HG03159 (cell line): Measurements from ENCODE around the gene MYLK2.

Source experiments
- ATAC-seq: cut with Tn5 transposase; IDR thresholded peaks from one replicate; pipeline ENCODE4 v1.9.1; 2021; ENCODE audit warnings: mild to moderate bottlenecking, moderate library complexity; ENCODE audit not compliant: unreplicated experiment

Gene MYLK2

GRCh38 chr20:31835554-31835953 lies 16.4 kb downstream of the MYLK2 start:
- peak; percentile 12 for ATAC-seq

GRCh38 chr20:31835977-31836852 lies 17.1 kb downstream of the MYLK2 start:
- ATAC-seq = peak; percentile 57

DNA sequence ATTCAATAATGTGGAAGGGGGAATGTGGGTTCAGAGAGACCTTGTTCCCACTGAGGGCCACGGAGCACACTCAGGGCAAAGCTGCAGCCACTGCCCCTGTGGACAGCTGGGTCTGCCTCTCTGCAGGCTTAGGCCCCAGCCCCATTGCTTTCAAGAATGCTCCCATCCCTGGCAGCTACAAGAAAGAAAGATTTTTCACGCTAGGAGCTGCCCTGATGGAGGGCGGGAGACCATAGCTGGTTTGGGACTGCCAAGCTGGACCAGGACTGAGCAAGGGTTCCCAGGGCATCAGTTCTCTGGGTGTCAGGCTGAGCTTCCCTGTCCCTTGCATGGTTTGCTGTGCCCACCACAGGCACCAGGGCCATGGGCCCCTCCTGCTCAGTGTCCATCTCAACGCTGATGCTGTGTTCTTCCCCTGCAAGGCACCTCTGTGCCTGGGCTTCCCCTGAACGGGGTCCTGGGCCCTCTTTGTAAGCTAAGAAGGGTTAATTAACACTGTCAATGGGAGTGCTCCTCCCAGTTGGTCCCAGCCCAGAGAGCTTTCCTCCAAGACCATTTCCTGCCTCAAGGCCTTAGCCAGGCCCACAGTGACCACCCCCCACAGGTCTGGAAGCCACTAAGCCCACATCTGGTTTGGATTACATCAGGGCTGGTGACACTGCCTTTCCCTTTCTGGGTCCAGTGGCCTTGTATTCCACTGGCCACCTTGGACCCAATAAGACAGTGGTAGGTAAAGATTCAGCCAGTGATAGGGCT lies 17.9 kb downstream of the MYLK2 start:
- no peak for ATAC-seq

DNA sequence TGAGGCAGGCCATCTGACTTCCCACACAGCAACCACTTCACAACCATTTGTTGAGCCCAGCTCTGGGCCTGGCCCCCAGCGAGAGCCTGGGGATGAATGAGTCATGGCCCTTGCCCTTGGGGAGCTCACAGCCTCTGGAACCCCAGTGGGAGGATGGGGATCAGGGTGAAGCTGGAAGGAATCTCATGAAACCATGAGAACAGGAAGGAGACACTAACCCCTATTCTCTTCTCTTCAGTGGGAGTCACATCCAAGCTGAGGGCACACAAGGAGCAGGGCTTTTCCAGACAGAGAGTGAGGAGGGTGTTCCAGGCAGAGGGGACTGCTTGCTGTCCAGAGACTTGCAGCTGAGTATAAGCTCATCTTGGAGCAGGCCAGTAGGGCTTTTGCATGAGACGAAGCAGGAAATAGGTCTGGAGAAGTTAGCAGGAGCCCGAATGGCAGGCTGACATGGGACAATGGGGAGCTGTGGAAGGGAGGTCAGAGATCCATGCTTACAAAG lies 18.8 kb downstream of the MYLK2 start:
- ATAC-seq = no peak

DNA sequence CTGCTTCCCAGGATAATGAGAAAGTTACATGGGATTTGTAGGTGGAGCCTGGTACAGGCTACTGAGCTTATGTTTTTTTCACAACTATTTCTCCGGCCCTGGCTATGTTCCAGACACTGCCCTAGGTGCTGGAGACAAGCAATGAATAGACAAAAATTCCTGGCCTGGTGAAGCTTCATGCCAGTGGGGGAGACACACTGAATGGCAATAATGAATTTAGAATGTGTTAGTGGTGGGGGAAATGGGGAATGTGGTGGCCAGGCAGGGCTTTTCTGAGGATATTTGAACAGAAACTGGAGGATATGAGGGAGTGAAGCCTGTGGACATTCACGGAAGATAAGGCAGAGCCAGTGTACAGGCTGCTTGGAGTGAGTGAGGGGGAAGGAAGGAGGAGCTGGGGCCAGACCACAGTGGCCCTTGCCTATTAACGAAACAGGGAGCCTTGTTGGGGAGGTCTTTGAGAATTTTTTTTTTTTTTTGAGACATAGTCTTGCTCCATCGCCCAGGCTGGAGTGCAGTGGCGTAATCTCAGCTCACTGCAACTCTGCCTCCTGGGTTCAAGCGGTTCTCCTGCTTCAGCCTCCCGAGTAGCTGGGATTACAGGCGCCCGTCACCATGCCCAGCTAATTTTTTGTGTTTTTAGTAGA lies 19.6 kb downstream of the MYLK2 start:
- ATAC-seq = no peak

GRCh38 chr20:31839782-31840487 lies 20.8 kb downstream of the MYLK2 start:
- ATAC-seq = no peak

DNA sequence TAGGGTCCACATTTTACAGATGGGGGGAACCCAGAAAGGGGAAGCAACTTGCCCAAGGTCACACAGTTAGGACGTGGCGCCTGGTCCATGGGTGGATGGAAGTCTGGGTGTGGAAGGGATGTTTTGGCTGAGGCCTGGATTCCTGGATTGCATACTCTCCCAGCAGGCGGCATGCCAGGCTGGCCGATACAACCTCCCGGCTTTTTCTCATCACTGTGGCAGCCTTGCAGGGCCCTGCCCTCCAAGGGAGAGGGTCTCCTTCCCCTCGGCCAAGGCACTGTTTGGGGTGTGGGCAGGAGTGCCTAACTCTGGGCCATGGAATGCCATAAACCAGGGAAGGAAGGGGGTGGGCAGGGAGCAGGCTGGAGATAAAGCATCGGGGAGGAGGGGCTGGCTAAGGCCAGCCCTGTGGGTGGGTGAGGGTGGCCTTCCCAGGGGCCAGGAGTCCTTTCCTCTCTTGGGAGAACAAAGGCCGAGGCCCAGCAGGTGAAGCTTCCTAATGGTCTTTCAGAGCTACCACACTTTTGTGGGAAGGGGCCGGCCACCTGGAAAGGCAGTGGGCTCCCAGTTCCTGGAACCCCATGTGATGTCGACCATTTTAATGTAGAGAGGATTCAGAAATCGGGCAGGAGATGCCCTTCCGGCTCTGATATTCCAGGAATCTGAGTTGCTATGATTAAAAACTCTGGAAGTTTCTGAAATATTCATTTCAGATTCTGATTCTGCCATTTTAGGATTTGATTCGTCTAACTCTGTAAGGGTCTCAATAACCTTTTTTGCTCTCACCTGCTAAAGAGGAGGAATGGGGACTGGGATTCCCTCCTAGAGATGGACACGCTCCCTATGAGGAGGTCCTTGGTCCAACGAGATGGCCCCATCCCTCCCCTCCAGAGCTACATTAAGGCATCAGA lies 22.0 kb downstream of the MYLK2 start:
- no peak for ATAC-seq

DNA sequence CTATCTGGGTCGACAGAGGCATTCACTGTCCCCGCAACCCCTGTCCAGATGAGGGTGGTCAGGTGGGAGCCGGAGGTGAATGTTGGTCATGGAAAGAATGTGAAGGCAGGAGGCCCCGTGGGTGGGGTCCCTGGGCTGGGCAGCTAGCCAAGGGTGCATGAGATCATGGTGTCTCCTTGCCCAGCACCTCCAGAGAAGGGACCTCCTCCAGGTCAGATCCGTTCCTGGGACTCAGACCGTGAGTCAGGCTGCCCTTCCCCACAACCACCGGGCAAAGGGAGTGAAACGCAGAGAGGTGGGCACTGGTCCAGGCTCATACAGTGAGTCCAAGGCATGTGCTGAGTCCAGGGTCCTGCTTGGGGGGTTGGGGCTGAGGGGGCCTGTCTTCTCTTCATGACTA lies 22.8 kb downstream of the MYLK2 start:
- ATAC-seq = no peak

GRCh38 chr20:31842471-31843157 lies 23.5 kb downstream of the MYLK2 start:
- no peak for ATAC-seq

DNA sequence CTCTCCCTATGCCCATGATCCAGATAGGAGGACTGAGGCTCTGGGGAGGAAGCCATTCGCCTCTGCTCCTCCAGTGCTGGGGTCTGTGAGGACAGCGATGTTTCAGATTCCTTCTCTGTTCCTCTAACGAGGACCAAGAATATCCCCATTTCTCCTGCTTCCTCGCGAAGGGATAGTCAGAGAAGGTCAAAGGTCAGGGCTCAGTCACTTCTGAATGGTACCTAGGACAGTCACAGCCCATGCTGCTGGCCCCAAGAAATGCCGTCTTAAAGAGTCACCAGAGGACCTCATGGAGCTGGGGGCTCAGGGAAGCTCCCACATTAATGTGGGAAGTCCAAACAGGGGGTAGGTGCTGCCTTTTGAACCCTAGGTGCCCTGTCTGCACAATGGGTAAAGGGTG lies 24.1 kb downstream of the MYLK2 start:
- no peak for ATAC-seq

DNA sequence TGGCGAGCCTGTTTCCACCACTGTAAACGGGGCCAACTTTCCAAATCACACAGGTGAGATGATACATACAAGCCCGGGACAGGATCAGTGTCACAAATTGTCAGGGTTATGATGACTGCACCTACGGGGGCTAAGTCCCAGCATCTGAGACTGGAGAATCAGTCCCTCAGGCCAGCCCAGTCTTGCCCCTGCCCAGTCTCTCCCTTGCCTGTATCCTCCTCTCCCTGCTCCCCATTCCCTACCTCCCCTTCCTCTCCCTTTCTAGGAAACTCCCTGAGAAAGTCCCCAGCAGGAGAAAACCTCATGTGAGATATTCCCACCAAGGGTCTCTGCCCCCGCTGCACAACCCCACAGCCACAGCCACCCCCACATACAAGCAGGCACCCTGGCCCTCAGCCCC lies 24.7 kb downstream of the MYLK2 start:
- no peak for ATAC-seq

DNA sequence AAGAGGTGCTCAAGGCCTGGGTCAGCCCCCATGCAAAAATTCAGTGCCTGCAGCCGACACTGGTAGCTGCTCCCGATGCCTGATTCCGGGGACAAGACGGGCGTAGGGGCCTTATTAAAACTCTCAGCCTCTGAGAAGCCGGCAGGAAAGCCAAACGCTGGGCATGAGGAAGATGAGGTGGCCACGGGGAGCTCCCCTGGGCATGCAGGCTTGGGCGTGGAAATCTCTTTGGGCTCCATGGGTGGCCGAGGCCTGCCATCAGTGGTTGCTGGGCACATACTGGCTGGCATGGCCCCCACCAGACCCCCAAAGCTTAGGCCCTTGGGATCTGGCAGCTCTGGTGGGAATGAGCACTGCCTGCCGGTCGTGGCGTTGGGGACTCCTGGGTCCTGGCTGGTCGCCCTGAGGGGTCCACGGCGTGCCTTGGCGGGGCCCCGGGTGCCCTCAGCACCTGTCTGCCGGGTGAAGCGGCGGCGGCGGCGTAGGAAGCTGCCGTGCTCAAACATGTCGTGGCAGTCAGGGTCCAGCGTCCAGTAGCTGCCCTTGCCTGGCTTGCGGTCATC lies 25.7 kb downstream of the MYLK2 start:
- ATAC-seq = no peak

DNA sequence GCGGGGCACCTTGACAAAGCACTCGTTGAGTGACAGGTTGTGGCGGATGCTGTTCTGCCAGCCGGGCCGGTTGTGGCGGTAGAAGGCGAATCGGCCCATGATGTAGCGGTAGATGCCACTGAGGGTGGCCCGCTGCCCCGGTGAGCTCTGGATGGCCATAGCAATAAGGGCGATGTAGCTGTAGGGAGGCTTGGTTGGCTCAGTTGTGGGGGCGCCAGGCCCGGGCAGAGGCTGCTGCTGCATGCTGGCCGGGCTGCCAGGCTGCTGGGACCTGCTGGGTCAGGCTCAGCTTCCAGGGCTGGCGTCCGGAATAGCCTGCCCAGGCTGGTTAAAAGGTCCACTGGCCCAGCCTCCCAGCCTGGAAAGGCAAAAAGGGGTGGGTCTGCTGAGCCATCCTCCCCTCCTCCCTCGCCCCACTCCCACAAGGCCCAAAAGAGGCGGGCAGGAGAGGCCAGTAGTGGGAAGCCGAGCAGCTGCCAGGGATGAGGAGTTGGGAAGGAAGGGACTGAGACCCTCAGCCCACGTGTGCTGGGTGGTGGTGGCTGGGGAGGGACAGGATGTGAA lies 26.2 kb downstream of the MYLK2 start, which contains the start of gene FOXS1:
FOXS1 (minus strand) TSS at position 305 of the 564 bp plus-strand sequence; CDS start at position 243, 62 bp downstream.
- no peak for ATAC-seq

GRCh38 chr20:31846793-31847138 lies 27.6 kb downstream of the MYLK2 start:
- no peak for ATAC-seq

DNA sequence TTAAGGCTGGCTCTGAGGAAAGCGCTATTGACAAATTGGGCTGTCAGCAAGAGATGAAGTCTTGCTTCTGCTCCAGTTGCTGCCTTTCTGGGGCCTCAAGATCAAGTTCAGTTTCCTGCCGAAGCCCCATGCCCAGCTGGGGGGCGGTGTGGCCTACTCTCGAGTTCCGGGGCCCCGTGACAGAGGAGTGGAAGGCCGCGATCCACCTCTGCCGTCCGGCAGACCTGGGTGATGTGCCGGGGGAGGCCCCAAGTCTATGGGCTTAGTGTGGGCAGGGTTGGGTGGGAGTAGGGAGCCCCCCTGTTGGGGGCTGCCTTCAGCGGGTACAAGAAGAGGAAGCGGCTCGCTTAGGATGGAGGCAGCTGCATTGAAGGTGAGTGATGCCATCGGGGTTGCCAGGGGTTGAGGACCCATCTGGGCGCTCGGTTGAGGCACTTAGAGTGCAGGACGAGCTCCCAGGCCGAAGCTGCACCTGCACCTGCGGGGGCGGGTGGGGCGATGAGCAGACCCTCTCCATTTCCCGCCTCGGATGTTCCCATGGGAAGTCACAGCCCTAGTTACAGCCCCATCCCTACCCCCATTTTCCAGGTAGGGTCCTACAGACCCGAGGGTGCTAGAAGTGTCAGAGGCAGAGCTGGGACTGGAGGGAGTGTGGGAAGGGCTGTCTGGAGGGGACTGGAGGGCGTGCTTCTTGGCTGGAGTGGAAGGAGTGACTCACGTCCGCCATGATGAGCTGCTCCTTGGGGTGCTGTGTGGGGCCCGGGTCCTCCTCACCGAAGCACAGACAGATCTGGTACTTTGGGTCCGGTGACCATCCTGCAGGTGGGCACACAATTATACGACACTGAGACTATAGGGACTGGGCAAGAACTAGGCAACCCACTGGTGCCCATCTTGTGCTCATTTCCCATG lies 29.2 kb downstream of the MYLK2 start:
- no peak for ATAC-seq

GRCh38 chr20:31849306-31849930 lies 30.3 kb downstream of the MYLK2 start:
- ATAC-seq = no peak
